ENCODE data around the gene ARHGEF7.

Gene ARHGEF7

DNA sequence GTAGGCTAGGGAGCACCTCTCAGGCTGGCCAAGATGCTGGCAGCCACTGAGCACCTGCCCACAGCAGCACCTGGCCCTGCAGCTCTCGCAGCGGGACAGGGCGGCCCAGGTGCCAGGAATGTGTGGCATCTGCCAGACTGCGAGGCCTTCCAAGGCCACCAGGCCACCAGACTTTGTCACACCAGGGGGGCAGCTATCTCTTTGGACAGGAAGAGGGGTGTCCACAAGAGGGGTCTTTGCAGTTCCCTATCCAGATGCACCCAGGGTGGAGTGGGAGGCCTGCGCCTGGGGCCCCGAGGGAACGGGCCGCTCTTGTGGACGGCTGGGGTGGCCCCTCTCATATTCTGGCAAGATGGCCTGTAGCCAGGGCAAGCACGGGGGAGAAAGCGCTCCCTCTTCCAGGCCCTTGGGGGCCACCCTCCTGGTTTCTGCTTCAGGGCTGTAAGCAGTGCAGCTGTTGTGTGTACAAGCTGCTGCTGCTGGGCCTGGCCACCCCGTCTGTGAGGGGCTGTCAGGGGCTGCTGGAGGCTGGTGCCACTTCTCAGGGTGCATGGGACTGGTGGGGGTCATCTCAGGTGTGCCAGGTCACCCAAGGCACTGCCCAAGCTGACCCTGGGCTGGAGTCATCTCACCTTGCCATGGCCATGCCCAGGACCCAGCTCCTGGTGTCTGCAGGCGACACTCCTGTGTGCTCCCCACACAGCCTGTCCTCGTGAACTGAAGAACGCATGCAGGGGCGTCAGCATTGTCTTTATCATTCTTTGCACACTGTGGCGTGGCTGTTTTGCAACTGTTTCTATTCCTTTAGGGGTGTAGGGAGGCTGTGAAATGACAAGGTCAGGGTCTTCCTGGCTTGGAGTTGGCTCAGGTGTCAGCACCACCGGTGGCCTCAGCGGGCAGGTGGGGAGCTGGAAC is 207.1 kb downstream of the ARHGEF7 start:
- no peak overlapping the region for H3K4me3 ChIP-seq (replicated peaks; ENCODE audit: low read depth, low read length)
- no peak for DNase-seq (ENCODE audit: extremely low read depth, low read depth)
- TF ChIP-seq, protein P1, sequence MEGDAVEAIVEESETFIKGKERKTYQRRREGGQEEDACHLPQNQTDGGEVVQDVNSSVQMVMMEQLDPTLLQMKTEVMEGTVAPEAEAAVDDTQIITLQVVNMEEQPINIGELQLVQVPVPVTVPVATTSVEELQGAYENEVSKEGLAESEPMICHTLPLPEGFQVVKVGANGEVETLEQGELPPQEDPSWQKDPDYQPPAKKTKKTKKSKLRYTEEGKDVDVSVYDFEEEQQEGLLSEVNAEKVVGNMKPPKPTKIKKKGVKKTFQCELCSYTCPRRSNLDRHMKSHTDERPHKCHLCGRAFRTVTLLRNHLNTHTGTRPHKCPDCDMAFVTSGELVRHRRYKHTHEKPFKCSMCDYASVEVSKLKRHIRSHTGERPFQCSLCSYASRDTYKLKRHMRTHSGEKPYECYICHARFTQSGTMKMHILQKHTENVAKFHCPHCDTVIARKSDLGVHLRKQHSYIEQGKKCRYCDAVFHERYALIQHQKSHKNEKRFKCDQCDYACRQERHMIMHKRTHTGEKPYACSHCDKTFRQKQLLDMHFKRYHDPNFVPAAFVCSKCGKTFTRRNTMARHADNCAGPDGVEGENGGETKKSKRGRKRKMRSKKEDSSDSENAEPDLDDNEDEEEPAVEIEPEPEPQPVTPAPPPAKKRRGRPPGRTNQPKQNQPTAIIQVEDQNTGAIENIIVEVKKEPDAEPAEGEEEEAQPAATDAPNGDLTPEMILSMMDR (IDR thresholded peaks at IDR 0.05; ENCODE audit: low read depth, low read length, missing control alignments) = no peak

- TF ChIP-seq, protein P1 (IDR thresholded peaks at IDR 0.05; ENCODE audit: low read depth, low read length, missing control alignments) = no peak
- H3K4me3 ChIP-seq (replicated peaks; ENCODE audit: low read depth, low read length) = no peak overlapping the region
- no peak for DNase-seq (ENCODE audit: extremely low read depth, low read depth)
Observed at GRCh38 chr13:111322916-111323331, 207.8 kb downstream of the ARHGEF7 start.

DNA sequence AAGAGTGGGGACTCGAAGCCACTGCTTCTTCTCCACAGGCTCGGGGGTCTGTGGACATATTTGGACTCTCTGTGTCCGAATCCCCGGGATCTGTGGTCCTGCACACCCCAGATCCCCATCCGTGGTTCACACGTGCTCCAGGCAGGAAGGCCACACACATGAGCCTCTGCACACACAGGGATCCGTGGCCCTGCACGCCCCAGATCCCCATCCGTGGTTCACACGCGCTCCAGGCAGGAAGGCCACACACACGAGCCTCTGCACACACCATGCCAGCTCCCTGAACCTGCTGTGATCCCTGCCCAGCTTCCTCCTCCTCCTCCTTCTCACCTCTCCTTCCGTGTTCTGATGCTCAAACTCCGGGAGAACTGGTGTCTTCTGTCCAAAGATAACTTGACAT is 208.4 kb downstream of the ARHGEF7 start:
- no peak for DNase-seq (ENCODE audit: extremely low read depth, low read depth)
- H3K4me3 ChIP-seq (replicated peaks; ENCODE audit: low read depth, low read length) = no peak overlapping the region
- TF ChIP-seq, protein P1 (IDR thresholded peaks at IDR 0.05; ENCODE audit: low read depth, low read length, missing control alignments) = no peak

DNA sequence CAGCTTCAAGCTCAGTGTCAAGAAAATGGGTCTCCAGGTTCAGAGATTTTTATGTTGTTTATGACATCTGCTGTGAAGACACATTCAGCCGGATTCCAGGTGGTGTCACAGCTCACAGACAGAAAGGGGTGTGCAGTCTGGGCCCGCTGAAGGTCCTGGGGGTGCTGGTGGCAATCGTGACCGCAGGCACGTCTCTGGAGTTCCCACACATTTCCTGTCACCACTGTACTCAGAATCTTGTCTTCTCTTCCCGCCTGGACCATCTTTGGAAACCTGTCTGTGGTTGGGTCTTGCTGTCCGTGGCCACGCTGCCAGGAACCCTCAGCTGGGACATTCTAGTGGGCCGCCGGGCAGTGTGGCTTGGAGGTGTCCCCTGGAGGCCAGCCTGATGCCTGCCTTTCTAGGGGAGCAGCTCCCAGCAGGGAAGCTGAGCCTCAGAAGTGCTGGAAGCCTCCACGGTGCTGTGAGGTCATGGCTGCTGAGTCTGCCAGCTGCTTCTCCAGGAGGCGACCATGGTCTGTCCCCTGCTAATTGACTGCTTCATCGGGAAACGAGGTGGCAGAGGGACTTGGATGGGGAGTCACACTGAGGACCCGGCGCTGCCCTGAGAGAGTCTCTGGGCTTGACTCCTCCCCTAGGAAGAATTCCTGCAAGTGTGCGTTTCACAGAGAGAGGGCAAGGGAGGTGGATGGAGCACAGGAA is 209.0 kb downstream of the ARHGEF7 start:
- no peak for DNase-seq (ENCODE audit: extremely low read depth, low read depth)
- TF ChIP-seq, protein P1 (IDR thresholded peaks at IDR 0.05; ENCODE audit: low read depth, low read length, missing control alignments) = no peak
- H3K4me3 ChIP-seq (replicated peaks; ENCODE audit: low read depth, low read length) = no peak overlapping the region

- TF ChIP-seq, protein P1 (IDR thresholded peaks at IDR 0.05; ENCODE audit: low read depth, low read length, missing control alignments) = no peak
- DNase-seq (ENCODE audit: extremely low read depth, low read depth) = no peak
- H3K4me3 ChIP-seq (replicated peaks; ENCODE audit: low read depth, low read length) = no peak overlapping the region
Observed at GRCh38 chr13:111324736-111325135, 209.6 kb downstream of the ARHGEF7 start.

DNA sequence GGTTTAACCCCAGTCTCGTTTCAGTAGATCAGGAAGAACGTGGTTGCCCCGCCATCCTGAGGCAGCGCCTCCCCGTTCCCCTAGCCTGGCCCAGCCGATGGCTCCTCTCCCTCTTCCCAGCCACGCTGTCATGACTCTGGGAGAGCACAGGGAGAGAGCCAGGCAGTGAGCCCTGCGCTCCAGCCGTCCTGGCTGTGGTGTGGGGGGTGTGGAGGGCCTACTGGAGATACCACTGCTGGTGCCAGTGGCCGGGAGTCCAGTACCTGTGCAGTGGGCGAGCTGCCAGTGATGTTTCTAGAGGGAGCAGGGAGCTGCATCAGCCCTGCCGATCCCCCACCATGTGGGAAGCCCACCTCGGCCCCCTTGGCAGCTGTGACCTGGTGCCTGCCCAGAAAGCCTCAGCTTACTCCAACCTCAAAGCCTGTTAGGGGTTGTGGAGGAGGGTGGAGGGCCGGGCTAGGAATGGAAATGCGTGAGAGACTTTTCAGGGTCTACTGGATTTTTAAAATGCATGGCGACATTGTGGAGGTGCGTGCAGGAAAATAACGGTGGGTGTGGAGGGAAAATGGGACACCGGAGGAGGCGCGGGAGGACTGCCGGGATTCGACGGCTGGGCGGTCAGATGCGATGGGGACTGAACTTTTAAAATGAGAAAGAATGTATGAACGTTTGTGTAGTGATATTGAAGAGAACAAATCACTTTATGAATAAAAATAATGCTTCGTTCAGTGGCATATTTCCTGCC is 210.2 kb downstream of the ARHGEF7 start:
- TF ChIP-seq, protein P1 (IDR thresholded peaks at IDR 0.05; ENCODE audit: low read depth, low read length, missing control alignments) = no peak
- H3K4me3 ChIP-seq (replicated peaks; ENCODE audit: low read depth, low read length) = no peak overlapping the region
- no peak for DNase-seq (ENCODE audit: extremely low read depth, low read depth)

All from HFF-Myc (cell line).